HL-60 (cell line): Measurements from ENCODE around the gene MUSK.

ENCODE experiments used
- DNase-seq, 2 experiments: peaks; one replicate each; pipeline ENCODE4 v3.0.0-alpha.2; 2010 to 2020; ENCODE audit warnings: low read depth in 1 of 2, low spot score in 1 of 2
- H3K27ac ChIP-seq: fragments of 250-450 bp; sonication (Bioruptor Pico); replicated peaks from 2 replicates; pipeline ENCODE4 v1.5.1; 2020; ENCODE audit warnings: mild to moderate bottlenecking, moderate library complexity
- H3K27me3 ChIP-seq: fragments of 250-450 bp; sonication (Bioruptor Pico); 2 replicates; pipeline ENCODE4 v1.5.1; 2021; ENCODE audit warnings: mild to moderate bottlenecking, moderate library complexity; ENCODE audit not compliant: insufficient read depth, poor library complexity, severe bottlenecking
- H3K4me3 ChIP-seq: replicated peaks from 2 replicates; pipeline ENCODE4 v1.5.1; 2011; ENCODE audit warnings: mild to moderate bottlenecking, control low read depth, low read length; ENCODE audit not compliant: insufficient read depth
- GABPA ChIP-seq: IDR thresholded peaks from 2 replicates; pipeline ENCODE4 v1.6.1; 2012; ENCODE audit warnings: low read depth
- POLR2AphosphoS5 ChIP-seq: IDR thresholded peaks from 2 replicates; pipeline ENCODE4 v1.6.1; 2012; ENCODE audit warnings: low read depth
- SPI1 ChIP-seq: IDR thresholded peaks from 2 replicates; pipeline ENCODE4 v1.6.1; 2012; ENCODE audit warnings: low read depth, mild to moderate bottlenecking, borderline replicate concordance
- TF ChIP-seq, protein P1 (sequence below): IDR thresholded peaks from 2 replicates; pipeline ENCODE4 v1.6.1; 2012; ENCODE audit warnings: low read depth; ENCODE audit not compliant: insufficient replicate concordance
- TF ChIP-seq, protein P2 (sequence below): IDR thresholded peaks from one replicate; pipeline ENCODE4 v1.5.1; 2011; ENCODE audit warnings: low read length, control low read depth, inconsistent platforms; ENCODE audit not compliant: insufficient read depth

The MUSK gene

DNA sequence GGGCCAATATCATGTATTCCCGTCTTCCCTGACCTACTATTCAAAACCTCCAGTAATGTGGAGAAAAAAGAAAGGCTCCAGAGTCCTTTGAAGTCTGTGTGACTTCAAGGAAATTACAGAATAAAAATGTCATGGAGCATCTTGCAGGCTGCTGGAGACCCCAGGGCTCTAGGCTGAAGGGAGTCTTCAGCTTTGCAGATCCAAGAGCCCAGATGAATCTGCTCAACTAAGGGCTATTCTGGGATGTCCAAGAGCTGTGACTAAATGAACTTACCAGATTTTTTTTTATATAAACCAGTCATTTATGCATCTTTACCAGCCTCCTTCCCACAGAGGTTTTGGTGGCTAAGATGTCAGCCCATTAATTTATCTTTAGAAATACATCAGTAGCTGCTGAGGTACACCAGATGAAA is 167.3 kb downstream of the MUSK start:
- Histone ChIP-seq H3K27ac (no peak overlapping the region), H3K4me3 (no peak overlapping the region), H3K27me3 (no peaks in the 10 kb centered on the region)
- TF ChIP-seq, protein P1, sequence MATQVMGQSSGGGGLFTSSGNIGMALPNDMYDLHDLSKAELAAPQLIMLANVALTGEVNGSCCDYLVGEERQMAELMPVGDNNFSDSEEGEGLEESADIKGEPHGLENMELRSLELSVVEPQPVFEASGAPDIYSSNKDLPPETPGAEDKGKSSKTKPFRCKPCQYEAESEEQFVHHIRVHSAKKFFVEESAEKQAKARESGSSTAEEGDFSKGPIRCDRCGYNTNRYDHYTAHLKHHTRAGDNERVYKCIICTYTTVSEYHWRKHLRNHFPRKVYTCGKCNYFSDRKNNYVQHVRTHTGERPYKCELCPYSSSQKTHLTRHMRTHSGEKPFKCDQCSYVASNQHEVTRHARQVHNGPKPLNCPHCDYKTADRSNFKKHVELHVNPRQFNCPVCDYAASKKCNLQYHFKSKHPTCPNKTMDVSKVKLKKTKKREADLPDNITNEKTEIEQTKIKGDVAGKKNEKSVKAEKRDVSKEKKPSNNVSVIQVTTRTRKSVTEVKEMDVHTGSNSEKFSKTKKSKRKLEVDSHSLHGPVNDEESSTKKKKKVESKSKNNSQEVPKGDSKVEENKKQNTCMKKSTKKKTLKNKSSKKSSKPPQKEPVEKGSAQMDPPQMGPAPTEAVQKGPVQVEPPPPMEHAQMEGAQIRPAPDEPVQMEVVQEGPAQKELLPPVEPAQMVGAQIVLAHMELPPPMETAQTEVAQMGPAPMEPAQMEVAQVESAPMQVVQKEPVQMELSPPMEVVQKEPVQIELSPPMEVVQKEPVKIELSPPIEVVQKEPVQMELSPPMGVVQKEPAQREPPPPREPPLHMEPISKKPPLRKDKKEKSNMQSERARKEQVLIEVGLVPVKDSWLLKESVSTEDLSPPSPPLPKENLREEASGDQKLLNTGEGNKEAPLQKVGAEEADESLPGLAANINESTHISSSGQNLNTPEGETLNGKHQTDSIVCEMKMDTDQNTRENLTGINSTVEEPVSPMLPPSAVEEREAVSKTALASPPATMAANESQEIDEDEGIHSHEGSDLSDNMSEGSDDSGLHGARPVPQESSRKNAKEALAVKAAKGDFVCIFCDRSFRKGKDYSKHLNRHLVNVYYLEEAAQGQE, result no peak
- TF ChIP-seq SPI1, result no peak
- no peak for TF ChIP-seq POLR2AphosphoS5
- TF ChIP-seq, protein P2, sequence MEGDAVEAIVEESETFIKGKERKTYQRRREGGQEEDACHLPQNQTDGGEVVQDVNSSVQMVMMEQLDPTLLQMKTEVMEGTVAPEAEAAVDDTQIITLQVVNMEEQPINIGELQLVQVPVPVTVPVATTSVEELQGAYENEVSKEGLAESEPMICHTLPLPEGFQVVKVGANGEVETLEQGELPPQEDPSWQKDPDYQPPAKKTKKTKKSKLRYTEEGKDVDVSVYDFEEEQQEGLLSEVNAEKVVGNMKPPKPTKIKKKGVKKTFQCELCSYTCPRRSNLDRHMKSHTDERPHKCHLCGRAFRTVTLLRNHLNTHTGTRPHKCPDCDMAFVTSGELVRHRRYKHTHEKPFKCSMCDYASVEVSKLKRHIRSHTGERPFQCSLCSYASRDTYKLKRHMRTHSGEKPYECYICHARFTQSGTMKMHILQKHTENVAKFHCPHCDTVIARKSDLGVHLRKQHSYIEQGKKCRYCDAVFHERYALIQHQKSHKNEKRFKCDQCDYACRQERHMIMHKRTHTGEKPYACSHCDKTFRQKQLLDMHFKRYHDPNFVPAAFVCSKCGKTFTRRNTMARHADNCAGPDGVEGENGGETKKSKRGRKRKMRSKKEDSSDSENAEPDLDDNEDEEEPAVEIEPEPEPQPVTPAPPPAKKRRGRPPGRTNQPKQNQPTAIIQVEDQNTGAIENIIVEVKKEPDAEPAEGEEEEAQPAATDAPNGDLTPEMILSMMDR, result no peak
- TF ChIP-seq GABPA, result no peak
- no peak for DNase-seq

DNA sequence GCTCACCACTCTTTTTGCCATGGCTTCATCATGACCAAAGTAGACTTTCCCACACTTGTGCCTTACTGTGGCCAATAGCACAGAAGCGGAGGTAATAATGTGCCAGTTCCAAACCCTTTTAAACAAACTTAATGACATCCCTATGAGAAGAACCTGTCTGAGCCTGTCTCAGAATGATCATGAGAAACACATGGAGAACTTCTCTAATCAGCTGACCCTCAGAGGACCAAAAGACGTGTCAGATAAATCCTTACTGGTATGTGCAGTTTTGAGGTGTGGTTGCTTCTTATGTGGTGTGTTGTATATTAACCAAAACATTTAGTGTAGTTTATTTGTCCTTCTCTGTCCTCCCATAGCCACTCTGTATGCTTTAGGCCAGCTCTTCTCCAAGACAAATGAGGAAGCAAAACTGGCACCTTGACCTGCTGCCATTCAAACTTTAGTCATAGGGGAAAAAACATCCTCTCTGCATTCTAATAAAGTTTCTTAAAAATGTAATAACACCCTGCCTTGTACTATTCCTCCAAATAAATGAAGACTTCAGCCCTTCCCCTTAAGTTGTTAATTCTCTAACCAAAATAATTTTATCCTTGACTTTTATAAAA is 168.9 kb downstream of the MUSK start:
- H3K27me3 ChIP-seq, result no peaks in the 10 kb centered on the region
- TF ChIP-seq, protein P2, result no peak
- no peak for TF ChIP-seq SPI1
- no peak for TF ChIP-seq POLR2AphosphoS5
- TF ChIP-seq, protein P1, result no peak
- H3K4me3 ChIP-seq, result no peak overlapping the region
- DNase-seq, result no peak
- no peak overlapping the region for H3K27ac ChIP-seq

DNA sequence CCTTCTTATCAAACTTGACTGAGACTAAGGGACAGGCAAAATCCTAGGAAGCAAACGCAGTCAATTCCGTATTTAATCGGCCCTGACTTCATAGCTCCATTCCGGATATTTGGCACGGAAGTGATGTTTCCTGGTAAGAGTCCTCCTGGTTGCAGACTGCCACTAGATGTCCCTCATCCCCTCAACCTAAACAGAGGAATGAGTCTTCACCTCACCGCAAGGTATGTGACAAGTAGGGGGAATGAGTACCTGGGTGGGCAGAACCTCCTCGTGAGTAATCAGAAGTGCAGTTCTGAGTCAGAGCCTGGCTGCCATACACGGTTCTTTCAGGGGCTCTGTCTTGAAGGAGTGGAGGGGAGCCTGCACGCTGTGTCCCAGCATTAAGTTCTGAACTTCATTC is 173.6 kb downstream of the MUSK start:
- no peak for DNase-seq
- TF ChIP-seq POLR2AphosphoS5, result no peak
- TF ChIP-seq SPI1, result no peak
- TF ChIP-seq, protein P2, result no peak
- no peak for TF ChIP-seq GABPA
- TF ChIP-seq, protein P1, result no peak
- Histone ChIP-seq H3K27me3 (no peaks in the 10 kb centered on the region), H3K27ac (no peak overlapping the region), H3K4me3 (no peak overlapping the region)
